D721Med (cell line): ENCODE measurements around the gene ROR2.
"Not testable (repeated sequence)": the region's sequence is repeated elsewhere in the genome, so short reads cannot be mapped to it uniquely, and the experiment has no call there.

Experiments used
- DNase-seq: peaks from one replicate; pipeline ENCODE4 v3.0.0; 2011; ENCODE audit warnings: low spot score; ENCODE audit not compliant: insufficient read length
- FAIRE-seq: peaks from 2 replicates; lab custom pipeline; 2011; peaks lifted over from hg19 to GRCh38; lab: Jason Lieb, UNC
- TF ChIP-seq, protein P1 (sequence below): IDR thresholded peaks from 2 replicates; pipeline ENCODE4 v1.5.1; 2012; ENCODE audit warnings: mild to moderate bottlenecking, control low read depth; ENCODE audit not compliant: insufficient read depth; ENCODE audit errors: missing control alignments

The ROR2 gene

DNA sequence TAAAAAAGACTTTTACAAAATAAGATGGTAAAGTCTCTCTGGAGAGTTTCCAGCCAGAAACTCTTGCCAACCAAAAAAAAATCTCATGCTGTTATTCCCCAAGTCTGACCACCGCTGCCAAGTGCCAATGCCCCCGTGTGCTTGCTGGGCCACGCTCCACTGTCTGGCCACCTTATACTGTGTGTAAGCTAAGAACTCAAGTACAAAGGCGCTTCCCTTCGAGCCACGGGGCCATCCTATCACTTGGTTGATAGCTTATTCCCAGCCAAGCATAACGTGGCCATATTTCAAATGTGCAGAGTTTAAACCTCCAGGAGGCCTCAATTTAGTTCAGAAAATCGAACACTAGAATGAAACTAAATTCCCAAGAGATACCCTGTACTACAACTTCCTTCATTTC lies 36.0 kb downstream of the ROR2 start:
- FAIRE-seq (no peak), DNase-seq (no peak)
- TF ChIP-seq, protein P1, sequence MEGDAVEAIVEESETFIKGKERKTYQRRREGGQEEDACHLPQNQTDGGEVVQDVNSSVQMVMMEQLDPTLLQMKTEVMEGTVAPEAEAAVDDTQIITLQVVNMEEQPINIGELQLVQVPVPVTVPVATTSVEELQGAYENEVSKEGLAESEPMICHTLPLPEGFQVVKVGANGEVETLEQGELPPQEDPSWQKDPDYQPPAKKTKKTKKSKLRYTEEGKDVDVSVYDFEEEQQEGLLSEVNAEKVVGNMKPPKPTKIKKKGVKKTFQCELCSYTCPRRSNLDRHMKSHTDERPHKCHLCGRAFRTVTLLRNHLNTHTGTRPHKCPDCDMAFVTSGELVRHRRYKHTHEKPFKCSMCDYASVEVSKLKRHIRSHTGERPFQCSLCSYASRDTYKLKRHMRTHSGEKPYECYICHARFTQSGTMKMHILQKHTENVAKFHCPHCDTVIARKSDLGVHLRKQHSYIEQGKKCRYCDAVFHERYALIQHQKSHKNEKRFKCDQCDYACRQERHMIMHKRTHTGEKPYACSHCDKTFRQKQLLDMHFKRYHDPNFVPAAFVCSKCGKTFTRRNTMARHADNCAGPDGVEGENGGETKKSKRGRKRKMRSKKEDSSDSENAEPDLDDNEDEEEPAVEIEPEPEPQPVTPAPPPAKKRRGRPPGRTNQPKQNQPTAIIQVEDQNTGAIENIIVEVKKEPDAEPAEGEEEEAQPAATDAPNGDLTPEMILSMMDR: no peak

DNA sequence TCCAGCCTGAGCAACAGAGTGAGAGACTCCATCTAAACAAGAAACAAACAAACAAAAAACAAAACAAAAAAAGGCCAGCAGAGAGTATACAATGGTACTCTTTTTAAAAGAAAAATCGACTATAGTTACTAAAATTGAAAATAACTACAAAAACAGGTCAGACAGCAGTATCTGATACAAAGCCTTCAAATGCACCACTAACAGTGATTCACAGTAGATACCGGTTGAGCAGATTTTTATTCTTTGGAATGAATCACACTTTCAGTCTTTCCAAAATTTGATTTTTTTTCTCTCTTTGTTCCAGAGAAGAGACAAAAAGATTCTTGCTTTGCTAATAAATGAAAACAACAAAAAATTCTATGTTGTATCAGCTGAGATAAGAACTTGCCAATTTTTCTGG lies 36.9 kb downstream of the ROR2 start:
- TF ChIP-seq, protein P1: no peak
- no peak for DNase-seq
- FAIRE-seq: no peak

DNA sequence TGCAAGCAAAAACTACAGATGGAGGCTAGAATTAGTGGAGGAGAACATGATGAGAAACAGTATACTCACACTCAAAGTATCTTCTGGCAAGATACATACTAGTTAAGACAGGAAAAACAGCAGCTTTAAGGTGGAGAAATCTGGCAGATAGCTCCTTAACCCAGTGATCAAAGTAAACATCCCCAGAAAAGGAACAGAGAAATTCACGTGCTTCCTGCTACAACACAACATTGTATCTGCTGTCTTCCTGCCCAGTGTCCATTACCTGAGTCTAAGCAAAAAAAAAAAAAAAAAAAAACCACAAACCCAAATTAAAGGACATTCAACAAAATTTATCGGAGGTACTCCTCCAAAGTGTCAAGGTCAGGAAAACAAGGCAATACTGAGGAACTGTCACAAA lies 38.4 kb downstream of the ROR2 start:
- FAIRE-seq: no peak
- TF ChIP-seq, protein P1: no peak

DNA sequence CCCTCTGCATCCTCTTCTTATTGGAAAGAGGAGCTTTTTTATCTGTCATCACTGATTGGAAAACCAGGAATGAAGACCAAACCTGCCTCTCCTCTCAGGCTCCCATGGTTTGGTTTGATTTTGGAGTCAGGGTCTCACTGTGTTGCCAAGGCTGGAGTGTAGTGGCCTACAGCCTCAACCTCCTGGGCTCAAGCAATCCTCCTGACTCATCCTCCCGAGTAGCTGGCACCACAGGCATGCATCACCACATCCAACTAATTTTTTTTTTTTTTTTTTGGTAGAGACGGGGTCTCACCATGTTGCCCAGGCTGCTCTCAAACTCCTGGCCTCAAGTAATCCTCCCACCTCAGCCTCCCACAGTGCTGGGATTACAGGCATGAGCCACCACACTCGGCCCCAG lies 40.8 kb downstream of the ROR2 start:
- DNase-seq, FAIRE-seq: not testable (repeated sequence)

More for the DNA sequence above, 38.4 kb downstream of the ROR2 start:
- no peak for DNase-seq

DNA sequence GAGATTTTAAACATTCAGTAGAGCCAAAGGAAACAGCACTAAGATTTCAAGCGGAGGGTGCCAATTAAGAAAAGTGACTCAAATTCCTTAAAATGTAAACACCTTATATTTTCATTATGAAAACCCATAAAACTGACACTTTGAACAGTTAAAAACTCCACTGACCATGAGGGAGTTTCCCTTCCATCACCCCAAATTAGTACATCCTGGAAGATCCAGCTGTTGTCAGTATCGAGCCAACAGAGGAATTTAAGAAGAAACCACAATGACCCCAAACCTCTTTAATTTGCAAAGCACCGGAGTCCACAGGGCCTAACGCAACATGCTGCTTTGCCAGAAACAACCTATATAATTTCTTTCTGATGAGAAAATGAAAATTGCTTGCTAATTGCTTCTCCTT lies 41.3 kb downstream of the ROR2 start:
- TF ChIP-seq, protein P1: no peak
- FAIRE-seq (no peak), DNase-seq (no peak)

DNA sequence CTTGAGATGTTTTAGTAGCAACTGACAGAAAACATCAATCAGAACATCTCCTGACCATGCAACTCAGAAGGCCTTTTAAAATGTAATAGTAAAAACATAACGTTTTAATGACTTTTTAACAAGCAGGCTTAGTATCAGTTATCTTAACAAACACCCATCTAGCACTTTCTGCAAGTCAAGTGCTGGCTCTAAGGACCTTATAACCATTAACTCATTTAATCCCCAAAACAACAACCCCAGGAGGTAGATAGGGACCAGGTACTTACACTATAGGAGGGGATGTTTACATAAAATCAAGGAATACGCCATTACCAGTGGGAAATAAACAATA lies 41.8 kb downstream of the ROR2 start:
- FAIRE-seq: no peak
- TF ChIP-seq, protein P1: no peak

DNA sequence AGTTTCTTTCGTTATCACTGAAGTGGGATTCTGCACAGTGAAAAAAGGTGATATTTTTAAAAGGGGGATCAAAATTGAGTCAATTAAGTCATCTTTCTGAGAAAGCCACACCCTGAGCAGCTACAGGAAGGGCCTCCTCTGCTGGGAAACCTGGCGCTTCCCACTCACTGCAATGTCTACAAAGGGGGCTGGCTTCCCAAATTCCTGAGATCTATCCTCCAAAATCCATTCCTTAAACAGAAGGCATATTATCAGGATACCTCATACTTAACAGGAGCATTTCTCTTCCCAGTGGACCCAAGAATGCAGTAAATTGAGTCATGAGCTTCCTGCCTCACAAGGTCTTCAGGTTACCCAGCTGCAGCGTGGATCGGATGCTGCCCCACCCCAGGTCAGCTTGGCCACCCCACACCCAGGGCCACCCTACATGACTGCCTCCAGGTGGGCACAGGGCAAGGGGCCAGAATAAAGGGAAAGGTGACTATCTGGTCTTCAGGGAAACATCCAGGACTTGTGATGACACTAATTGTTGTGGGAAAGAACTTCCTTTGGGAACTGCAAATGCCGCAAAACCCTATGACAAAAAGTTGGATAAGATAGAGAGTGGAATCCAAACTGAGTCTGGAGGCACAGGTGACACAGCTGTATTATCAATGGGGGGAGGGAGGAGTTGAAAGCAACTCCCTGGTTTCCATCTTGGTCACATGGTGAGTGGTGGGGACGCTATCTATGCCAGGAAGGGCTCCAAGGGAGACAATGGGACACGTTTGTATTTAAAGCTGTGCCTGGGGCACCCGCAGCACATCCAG lies 42.3 kb downstream of the ROR2 start:
- TF ChIP-seq, protein P1: no peak
- FAIRE-seq (no peak), DNase-seq (no peak)

More for the DNA sequence above, 41.8 kb downstream of the ROR2 start:
- no peak for DNase-seq
